Measurements from ENCODE around the gene NRXN3.
"Not testable (repeated sequence)": the region's sequence is repeated elsewhere in the genome, so short reads cannot be mapped to it uniquely, and the experiment has no call there.

NRXN3 gene

GRCh38 chr14:78543433-78543832, 373.3 kb downstream of the NRXN3 start:
- no peak for DNase-seq (ENCODE audit: low spot score)
- no peak for TF ChIP-seq CTCF (IDR thresholded peaks at IDR 0.05; ENCODE audit: borderline replicate concordance, control extremely low read depth, extremely low read depth, insufficient read depth, missing control alignments)
- in situ Hi-C loops (cut with MboI; ENCODE audit: low sequenced_read_pairs, unreplicated experiment): no loop called here

GRCh38 chr14:78561074-78561473, 390.9 kb downstream of the NRXN3 start:
- in situ Hi-C loops (cut with MboI; ENCODE audit: low sequenced_read_pairs, unreplicated experiment): loop anchor here (25.0 kb wide), 2 partner anchors 699 to 899 kb away; no protein-coding TSS in a partner anchor
- no peak for TF ChIP-seq CTCF (IDR thresholded peaks at IDR 0.05; ENCODE audit: borderline replicate concordance, control extremely low read depth, extremely low read depth, insufficient read depth, missing control alignments)
- no peak for DNase-seq (ENCODE audit: low spot score)

- TF ChIP-seq CTCF (IDR thresholded peaks at IDR 0.05; ENCODE audit: borderline replicate concordance, control extremely low read depth, extremely low read depth, insufficient read depth, missing control alignments): peak; percentile 84
- in situ Hi-C loops (cut with MboI; ENCODE audit: low sequenced_read_pairs, unreplicated experiment): loop anchor here (25.0 kb wide), 2 partner anchors 704 to 904 kb away; no protein-coding TSS in a partner anchor
- DNase-seq (ENCODE audit: low spot score): peak; percentile 72
Measured at GRCh38 chr14:78566026-78566858, 396.1 kb downstream of the NRXN3 start.

- DNase-seq (ENCODE audit: low spot score): no peak
- in situ Hi-C loops (cut with MboI; ENCODE audit: low sequenced_read_pairs, unreplicated experiment): loop anchor here (25.0 kb wide), 2 partner anchors 705 to 905 kb away; no protein-coding TSS in a partner anchor
- TF ChIP-seq CTCF (IDR thresholded peaks at IDR 0.05; ENCODE audit: borderline replicate concordance, control extremely low read depth, extremely low read depth, insufficient read depth, missing control alignments): no peak
Measured at GRCh38 chr14:78566859-78567172, 396.6 kb downstream of the NRXN3 start.

- TF ChIP-seq CTCF (IDR thresholded peaks at IDR 0.05; ENCODE audit: borderline replicate concordance, control extremely low read depth, extremely low read depth, insufficient read depth, missing control alignments): no peak
- DNase-seq (ENCODE audit: low spot score): no peak
- in situ Hi-C loops (cut with MboI; ENCODE audit: low sequenced_read_pairs, unreplicated experiment): loop anchor here (25.0 kb wide), 2 partner anchors 705 to 905 kb away; no protein-coding TSS in a partner anchor
Measured at GRCh38 chr14:78567343-78567742, 397.2 kb downstream of the NRXN3 start.

GRCh38 chr14:78573736-78574135, 403.6 kb downstream of the NRXN3 start:
- DNase-seq (ENCODE audit: low spot score): not testable (repeated sequence)
- in situ Hi-C loops (cut with MboI; ENCODE audit: low sequenced_read_pairs, unreplicated experiment): loop anchor here (25.0 kb wide), 2 partner anchors 711 to 911 kb away; no protein-coding TSS in a partner anchor

GRCh38 chr14:78576437-78577166, 406.4 kb downstream of the NRXN3 start:
- in situ Hi-C loops (cut with MboI; ENCODE audit: low sequenced_read_pairs, unreplicated experiment): no loop called here
- no peak for DNase-seq (ENCODE audit: low spot score)
- TF ChIP-seq CTCF (IDR thresholded peaks at IDR 0.05; ENCODE audit: borderline replicate concordance, control extremely low read depth, extremely low read depth, insufficient read depth, missing control alignments): no peak
